AG04450 (cell line): Measurements from ENCODE around the gene OR7E24. TPM values are rescaled to one million over a fixed set of nuclear protein-coding genes. Genes with fewer than 3 reads are reported as not detected.

Source experiments
- CTCF ChIA-PET: fragments of 300-600, 350-600 bp; formaldehyde crosslinking; extraction: SDS; loops from one replicate; lab custom pipeline; 2022; ENCODE audit warnings: antibody characterized with exemption, inconsistent platforms; lab: Charles Lee
- POLR2A ChIA-PET: fragments of 350-600 bp; formaldehyde crosslinking; extraction: SDS; loops from one replicate; lab custom pipeline; 2021; ENCODE audit warnings: antibody characterized with exemption, inconsistent platforms; lab: Yijun Ruan, JAX
- DNase-seq: peaks from one replicate; pipeline ENCODE4 v3.0.0-alpha.2; 2011; ENCODE audit warnings: low read depth, low spot score
- H3K27ac ChIP-seq: one replicate; pipeline ENCODE4 v1.5.1; 2012; ENCODE audit warnings: low read depth, low read length, control low read depth
- H3K27me3 ChIP-seq: one replicate; pipeline ENCODE4 v1.6.0; 2012; ENCODE audit warnings: low read length; ENCODE audit not compliant: control insufficient read depth, insufficient read depth
- H3K4me3 ChIP-seq: 2 replicates; pipeline ENCODE4 v1.5.1; 2011; ENCODE audit warnings: mild to moderate bottlenecking, low read depth, low read length, control low read depth
- H3K9me3 ChIP-seq: 2 replicates; pipeline ENCODE4 v1.5.1; 2012; ENCODE audit warnings: low read length; ENCODE audit not compliant: control insufficient read depth, insufficient read depth
- polyA plus RNA-seq: library from polyadenylated mRNA; depleted of rRNA; stranded (reverse); fragments of >200 nt; gene quantifications from 2 replicates; pipeline ENCODE4 v1.2.3, GENCODE V29; 2011; rRNA removed
- TF ChIP-seq, protein P1 (sequence below): IDR thresholded peaks from 2 replicates; pipeline ENCODE4 v1.5.1; 2011; ENCODE audit warnings: low read depth, low read length, control low read depth, inconsistent platforms

OR7E24 gene
- polyA plus RNA-seq, 1 experiment = not detected

DNA sequence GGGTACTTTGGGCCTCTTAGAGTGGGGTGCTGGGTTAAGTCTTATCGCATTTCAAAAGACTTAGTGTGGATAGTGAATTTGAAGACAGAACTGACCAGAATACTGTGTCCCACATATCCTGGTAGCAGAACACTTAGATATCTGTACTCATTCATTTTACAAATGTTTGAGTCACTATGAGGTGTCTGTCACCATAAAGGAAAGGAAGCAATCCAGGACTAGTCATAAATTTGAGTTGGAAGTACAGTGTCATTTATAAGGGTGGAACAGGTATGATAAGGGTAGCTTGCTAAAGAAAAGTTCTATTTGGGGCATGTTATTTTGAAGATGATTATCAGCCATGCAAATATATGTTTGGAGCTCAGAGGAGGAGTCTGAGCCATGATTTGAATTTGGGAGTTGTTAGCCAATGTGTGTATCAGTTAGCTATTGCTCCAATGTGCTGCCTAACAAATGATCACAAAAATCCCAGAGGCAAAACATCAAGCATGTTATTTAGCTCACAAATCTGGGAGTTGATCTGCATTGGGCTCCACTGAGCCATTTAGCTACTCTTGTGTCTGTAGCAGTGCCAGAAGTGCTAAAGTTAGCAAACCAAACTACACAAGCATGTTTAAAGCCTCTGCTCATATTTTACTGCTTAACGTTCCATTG, 38.6 kb downstream of the OR7E24 start:
- POLR2A ChIA-PET = no interaction called here
- CTCF ChIA-PET = no interaction called here
- DNase-seq = no peak
- Histone ChIP-seq H3K4me3 (no peak overlapping the region), H3K27ac (no peak overlapping the region), H3K27me3 (no peaks in the 10 kb centered on the region), H3K9me3 (peaks cover 30% of the 10 kb centered on the region)
- TF ChIP-seq, protein P1, sequence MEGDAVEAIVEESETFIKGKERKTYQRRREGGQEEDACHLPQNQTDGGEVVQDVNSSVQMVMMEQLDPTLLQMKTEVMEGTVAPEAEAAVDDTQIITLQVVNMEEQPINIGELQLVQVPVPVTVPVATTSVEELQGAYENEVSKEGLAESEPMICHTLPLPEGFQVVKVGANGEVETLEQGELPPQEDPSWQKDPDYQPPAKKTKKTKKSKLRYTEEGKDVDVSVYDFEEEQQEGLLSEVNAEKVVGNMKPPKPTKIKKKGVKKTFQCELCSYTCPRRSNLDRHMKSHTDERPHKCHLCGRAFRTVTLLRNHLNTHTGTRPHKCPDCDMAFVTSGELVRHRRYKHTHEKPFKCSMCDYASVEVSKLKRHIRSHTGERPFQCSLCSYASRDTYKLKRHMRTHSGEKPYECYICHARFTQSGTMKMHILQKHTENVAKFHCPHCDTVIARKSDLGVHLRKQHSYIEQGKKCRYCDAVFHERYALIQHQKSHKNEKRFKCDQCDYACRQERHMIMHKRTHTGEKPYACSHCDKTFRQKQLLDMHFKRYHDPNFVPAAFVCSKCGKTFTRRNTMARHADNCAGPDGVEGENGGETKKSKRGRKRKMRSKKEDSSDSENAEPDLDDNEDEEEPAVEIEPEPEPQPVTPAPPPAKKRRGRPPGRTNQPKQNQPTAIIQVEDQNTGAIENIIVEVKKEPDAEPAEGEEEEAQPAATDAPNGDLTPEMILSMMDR = no peak

DNA sequence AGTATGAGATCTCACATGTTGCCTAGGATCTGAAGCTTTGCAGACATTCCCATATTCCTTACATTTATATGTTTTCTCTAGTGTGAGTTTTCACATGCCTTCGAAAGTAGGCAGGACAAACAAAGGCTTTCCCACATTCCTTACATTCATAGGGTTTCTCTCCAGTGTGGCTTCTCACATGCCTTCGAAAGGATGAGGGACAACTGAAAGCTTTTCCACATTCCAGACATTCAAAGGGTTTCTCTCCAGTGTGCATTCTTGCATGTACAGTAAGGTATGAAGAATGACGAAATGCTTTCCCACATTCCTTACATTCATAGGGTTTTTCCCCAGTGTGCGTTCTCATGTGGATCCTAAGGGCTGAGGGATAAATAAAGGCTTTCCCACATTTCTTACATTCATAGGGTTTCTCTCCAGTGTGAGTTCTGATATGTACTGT, 44.7 kb downstream of the OR7E24 start:
- CTCF ChIA-PET = no interaction called here
- POLR2A ChIA-PET = no interaction called here
- Histone ChIP-seq H3K27me3 (no peaks in the 10 kb centered on the region), H3K9me3 (peaks cover 47% of the 10 kb centered on the region), H3K4me3 (no peak overlapping the region), H3K27ac (no peak overlapping the region)
- TF ChIP-seq, protein P1 = no peak
- no peak for DNase-seq

DNA sequence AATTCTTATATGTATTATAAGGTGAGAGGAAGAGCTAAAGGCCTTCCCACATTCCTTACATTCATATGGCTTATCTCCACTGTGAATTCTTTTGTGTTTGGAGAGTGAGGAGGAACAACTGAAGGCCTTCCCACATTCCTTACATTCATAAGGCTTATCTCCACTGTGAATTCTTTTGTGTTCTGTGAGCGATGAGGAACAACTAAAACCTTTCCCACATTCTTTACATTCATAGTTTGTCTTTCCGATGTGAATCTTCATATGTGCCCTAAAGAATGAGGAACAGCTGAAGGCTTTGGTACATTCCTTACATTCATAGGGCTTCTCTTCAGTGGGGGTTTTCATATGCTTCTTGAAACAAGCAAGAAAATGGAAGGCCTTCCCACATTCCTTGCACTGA, 45.6 kb downstream of the OR7E24 start:
- TF ChIP-seq, protein P1 = no peak
- ChIA-PET POLR2A (no interaction called here), CTCF (no interaction called here)
- Histone ChIP-seq H3K4me3 (no peak overlapping the region), H3K9me3 (peaks cover 47% of the 10 kb centered on the region), H3K27me3 (no peaks in the 10 kb centered on the region), H3K27ac (no peak overlapping the region)
- no peak for DNase-seq

Other genes with a start within 250 kb of the OR7E24 start
- not detected in 2 replicates for gene MUC16, start 240.5 kb upstream of the OR7E24 start, polyA plus RNA-seq
- gene OR1M1, start 163.9 kb upstream of the OR7E24 start, polyA plus RNA-seq = not detected in 2 replicates
- not detected in 2 replicates for gene OR7G2, start 143.5 kb upstream of the OR7E24 start, polyA plus RNA-seq
- gene OR7G1, start 135.2 kb upstream of the OR7E24 start, polyA plus RNA-seq = not detected in 2 replicates
- gene OR7G3, start 124.0 kb upstream of the OR7E24 start, polyA plus RNA-seq = not detected in 2 replicates
- 19.6 and 21.3 TPM in 2 replicates for gene ZNF317, start 110.5 kb upstream of the OR7E24 start, polyA plus RNA-seq
- gene OR7D2, start 72.0 kb upstream of the OR7E24 start, polyA plus RNA-seq = not detected in 2 replicates
- gene OR7D4, start 31.3 kb upstream of the OR7E24 start, polyA plus RNA-seq = not detected in 2 replicates
- gene ZNF699, start 58.9 kb downstream of the OR7E24 start, polyA plus RNA-seq = 3.2 and 3.3 TPM in 2 replicates
- 20.9 and 27.8 TPM in 2 replicates for gene ZNF559, start 73.2 kb downstream of the OR7E24 start, polyA plus RNA-seq
- 2.3 and 3.3 TPM in 2 replicates for gene ZNF177, start 112.1 kb downstream of the OR7E24 start, polyA plus RNA-seq
- 21.3 and 29.0 TPM in 2 replicates for gene ZNF266, start 184.6 kb downstream of the OR7E24 start, polyA plus RNA-seq
- 1.9 and 2.1 TPM in 2 replicates for gene ZNF560, start 247.7 kb downstream of the OR7E24 start, polyA plus RNA-seq